HEK293 (cell line): ENCODE data around the gene RPIA.

ENCODE experiments used
- IKZF3 ChIP-seq: fragments of 450-650 bp; IDR thresholded peaks from 2 replicates; pipeline ENCODE4 v1.5.0; 2018; ENCODE audit warnings: missing biosample characterization, mild to moderate bottlenecking, missing genetic modification characterization, moderate library complexity
- ZNF830 ChIP-seq: fragments of 450-650 bp; IDR thresholded peaks from 2 replicates; pipeline ENCODE4 v1.5.0; 2018; ENCODE audit warnings: missing biosample characterization, missing genetic modification characterization, low read depth, mild to moderate bottlenecking, moderate library complexity

DNA sequence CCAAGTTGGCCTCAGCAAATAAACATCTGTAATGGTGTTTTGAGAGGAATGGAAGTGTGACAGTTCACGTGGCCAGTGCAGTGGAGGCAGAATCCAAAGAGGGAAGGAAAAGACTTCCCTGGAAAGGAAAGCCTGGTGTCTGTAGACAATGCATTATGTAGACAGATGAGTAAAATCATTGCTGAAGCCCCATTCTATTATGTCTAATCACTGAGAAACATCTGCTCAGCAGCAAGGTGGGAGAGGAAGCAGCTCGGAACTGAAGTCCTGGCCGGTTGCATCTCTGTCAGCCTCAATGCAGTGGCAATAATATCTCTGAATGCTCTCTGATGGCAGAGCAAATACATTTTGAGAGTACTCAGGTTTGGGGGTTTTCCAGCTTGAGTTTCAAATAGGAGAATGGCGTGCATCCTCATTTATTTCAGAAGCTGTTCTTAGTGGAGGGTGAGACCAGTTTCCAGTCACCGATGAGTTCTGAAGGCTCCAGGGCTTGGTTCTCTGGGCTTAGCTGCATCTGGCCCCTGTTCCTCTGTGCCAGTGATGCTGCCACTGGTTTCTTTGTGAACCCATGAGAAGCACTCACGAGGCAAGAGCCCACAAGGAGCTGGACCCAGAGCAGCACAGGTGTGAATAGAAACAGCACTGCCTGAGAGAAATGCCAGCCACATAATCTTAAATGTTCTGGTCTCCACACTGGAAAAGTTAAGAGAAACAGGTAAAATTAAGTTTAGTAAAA is 63.3 kb downstream of the RPIA start:
- TF ChIP-seq IKZF3 (tag by site-specific recombination) (no peak), ZNF830 (tag by site-specific recombination) (no peak)
